ENCODE results near the gene LINGO4.

GRCh38 chr1:151837197-151837596 lies 32.0 kb upstream of the LINGO4 start:
- TF ChIP-seq STAT1 (conservative IDR thresholded peaks at IDR 0.05) (no peak), MTA2 (IDR thresholded peaks at IDR 0.05; ENCODE audit: low read depth) (no peak), SP1 (IDR thresholded peaks at IDR 0.05; ENCODE audit: low read depth, low read length) (no peak), POLR2AphosphoS5 (IDR thresholded peaks at IDR 0.05; ENCODE audit: low read length) (no peak)

All from GM12878 (cell line).